Activated CD4-positive, CD25-positive, alpha-beta regulatory T cell treated with anti-CD3 and anti-CD28 coated beads, Interleukin-2, amount 50 U/mL, for 16 hours (primary cell): ENCODE measurements around the gene NGRN.

Source experiments
- DNase-seq: peaks from one replicate; pipeline ENCODE4 v3.0.0-alpha.2; 2020; ENCODE audit warnings: low read depth, low spot score

The NGRN gene

GRCh38 chr15:90318591-90318990 is 53.1 kb downstream of the NGRN start:
- no peak for DNase-seq

GRCh38 chr15:90320062-90320884 is 54.8 kb downstream of the NGRN start:
- peak; percentile 41 for DNase-seq

GRCh38 chr15:90320885-90321278 is 55.4 kb downstream of the NGRN start:
- DNase-seq = no peak
